ENCODE results near the gene CYP24A1.
"Not testable (repeated sequence)": the region's sequence is repeated elsewhere in the genome, so short reads cannot be mapped to it uniquely, and the experiment has no call there.

The CYP24A1 gene

GRCh38 chr20:54132612-54133433 lies 41.0 kb downstream of the CYP24A1 start:
- no peak for DNase-seq

GRCh38 chr20:54131675-54132611 lies 41.8 kb downstream of the CYP24A1 start:
- DNase-seq: no peak

DNA sequence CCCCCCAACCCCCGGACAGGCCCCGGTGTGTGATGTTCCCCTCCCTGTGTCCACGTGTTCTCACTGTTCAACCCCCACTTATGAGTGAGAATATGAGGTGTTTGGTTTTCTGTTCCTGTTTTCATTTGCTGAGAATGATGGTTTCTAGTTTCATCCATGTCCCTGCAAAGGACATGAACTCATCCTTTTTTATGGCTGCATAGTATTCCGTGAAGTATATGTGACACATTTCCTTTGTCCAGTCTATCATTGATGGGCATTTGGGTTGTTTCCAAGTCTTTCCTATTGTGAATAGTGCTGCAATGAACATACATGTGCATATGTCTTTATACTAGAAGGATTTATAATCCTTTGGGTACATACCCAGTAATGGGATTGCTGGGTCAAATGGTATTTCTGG lies 42.7 kb downstream of the CYP24A1 start:
- not testable (repeated sequence) for DNase-seq

DNA sequence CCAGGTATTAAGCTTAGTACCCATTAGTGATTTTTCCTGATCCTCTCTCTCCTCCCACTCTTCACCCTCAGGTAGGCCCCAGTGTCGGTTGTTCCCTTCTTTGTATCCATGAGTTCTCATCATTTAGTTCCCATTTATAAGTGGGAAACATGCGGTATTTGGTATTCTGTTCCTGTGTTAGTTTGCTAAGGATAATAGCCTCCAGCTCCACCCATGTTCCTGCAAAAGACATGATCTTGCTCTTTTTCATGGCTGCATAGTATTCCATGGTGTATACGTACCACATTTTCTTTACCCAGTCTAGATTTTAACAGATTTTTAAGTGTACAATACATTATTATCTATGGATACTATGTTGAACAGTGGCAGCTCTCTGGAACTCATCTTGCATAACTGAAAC lies 44.4 kb downstream of the CYP24A1 start:
- no peak for DNase-seq

DNA sequence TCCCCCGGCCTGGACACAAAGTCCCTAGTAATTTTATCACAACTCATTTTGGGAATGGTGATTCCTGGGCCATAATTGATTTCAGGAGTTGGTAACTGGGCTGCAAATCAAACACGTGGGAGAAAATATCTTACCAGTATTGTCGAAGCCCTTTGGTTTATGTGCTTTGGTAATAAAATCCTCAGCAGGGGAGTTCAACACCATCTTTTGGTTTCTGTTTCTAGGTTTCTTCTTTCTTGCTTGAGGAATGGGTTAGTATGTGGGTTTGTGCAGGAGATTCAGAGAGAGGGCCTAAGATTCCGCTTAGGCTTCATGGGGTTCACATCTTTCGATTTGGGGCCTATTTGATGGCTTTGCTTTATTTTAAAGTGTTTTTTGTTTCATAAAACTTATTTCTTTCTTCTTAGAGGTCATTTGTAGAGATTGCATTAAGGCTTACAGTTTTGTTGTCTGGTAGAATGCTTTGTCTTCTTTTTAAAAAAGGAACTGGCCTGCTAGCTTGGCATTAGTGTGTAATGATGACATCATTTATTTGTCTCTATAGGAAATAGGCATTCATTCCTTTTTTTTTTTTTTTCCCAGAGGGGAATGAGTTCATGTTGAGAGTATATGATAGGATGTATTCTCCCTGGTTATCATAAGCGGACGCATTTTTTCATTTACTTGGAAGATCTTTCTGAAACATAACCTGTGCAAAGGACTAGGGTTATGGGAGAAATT lies 45.8 kb downstream of the CYP24A1 start:
- no peak for DNase-seq

DNA sequence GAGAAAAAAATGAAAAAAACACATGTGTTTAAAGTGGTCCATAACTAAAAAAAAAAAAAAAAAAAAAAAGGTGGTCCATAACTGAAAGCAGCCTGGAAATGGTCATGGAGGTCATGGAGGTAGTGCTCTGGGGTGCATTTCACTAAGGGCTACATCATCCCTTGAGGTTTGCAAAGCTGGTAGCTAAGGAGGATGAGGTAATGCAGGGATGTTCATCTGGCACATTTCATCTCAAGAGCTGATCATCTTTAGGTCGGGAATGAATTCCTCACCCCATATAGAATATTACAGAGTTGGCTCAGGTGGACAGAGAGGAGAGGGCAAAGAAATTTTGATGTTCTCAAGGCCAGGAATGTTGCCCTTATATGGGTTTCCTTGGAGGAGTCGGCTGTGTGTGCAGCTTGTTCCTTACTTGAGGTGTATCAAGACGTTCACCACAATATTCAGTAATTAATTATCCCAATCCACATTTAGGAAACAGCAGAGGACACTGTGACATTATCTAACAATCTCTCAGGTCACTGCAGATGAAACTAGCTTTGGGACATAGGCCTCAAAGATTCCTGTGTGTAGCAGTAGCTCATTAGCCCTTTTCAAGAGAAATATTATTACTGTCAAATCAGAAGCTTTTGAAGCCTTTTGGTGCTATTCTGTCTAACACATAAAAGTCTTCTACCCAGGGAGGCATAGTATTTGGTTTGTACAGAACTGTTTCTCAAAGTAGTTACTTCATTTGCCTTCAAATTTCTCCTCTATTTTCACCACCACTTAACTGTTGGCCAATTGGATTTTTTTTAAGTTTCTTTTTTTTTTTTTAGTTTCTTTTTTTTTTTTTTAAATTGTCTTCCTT lies 46.8 kb downstream of the CYP24A1 start:
- no peak for DNase-seq

DNA sequence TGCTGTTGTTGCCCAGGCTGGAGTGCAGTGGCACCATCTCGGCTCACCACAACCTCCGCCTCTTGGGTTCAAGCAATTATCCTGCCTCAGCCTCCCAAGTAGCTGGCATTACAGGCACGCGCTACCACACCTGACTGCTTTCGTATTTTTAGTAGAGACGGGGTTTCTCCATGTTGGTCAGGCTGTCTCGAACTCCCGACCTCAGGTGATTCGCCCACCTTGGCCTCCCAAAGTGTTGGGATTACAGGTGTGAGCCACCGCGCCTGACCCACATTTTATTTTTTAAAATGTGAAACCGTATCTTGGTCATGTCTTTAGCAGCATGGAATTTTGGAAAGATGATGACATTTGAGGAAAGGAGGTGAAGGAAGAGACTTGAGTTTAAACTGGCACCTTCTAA lies 47.5 kb downstream of the CYP24A1 start:
- DNase-seq: not testable (repeated sequence)

- no peak for DNase-seq
Measured at GRCh38 chr20:54123587-54124180, 50.1 kb downstream of the CYP24A1 start.

- DNase-seq: no peak
Measured at GRCh38 chr20:54122681-54123586, 50.9 kb downstream of the CYP24A1 start.

GRCh38 chr20:54122189-54122588 lies 51.6 kb downstream of the CYP24A1 start:
- DNase-seq: no peak

- DNase-seq: no peak
Measured at GRCh38 chr20:54119744-54120143, 54.0 kb downstream of the CYP24A1 start.

- no peak for DNase-seq
Measured at GRCh38 chr20:54118220-54119001, 55.4 kb downstream of the CYP24A1 start.

DNA sequence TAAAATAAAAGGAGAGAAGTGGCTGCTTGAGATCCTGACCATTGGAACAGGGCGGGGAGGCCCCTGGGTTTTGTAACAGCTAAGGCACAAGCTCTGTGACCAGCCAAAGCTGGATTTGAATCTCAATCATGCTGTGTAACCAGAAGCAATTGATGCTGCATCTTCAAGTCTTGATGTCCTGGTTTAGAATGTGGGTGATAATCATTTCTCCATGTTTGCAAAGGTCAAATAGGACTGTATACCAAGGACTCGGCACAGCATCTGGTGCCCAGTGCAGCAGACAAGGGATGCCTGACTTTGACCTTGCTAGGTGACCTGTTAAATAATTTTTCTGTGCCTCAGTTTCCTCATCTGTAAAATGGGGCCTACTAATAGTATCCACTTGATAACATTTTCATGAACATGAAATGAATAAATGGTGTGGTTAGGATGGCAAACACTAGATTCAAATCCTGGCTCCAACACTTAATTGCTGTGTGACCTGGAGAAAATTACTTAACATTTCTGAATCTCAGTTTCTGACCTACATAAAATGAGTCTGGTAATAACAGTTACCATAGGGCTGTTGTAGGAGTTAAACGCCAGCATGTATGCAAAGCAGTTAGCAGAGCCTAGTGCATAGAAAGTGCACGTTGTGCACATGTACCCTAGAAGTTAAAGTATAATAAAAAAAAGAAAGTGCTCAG lies 57.1 kb downstream of the CYP24A1 start:
- DNase-seq: no peak

- no peak for DNase-seq
Measured at GRCh38 chr20:54115172-54115854, 58.5 kb downstream of the CYP24A1 start.

GRCh38 chr20:54114109-54114508 lies 59.7 kb downstream of the CYP24A1 start:
- no peak for DNase-seq

DNA sequence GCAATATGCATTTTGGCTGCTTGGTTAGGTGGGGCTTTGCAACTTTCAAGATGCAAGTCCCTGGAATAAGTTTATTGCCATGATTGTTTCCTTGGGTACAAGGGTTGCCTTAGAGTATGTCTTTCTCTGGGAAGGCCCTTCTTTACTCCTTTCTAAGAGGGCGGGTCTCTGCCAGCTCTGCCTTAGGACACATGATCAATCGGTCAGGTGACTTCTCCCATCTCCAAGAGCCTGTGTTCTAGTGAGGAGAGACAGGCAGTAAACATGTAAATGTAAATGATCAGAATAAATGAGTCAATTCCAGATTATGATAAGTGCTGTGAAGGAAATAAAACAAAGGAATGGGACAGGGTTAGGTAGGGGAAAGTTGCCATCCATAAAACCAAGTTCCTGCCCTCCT lies 60.2 kb downstream of the CYP24A1 start:
- no peak for DNase-seq

GRCh38 chr20:54112221-54112884 lies 61.4 kb downstream of the CYP24A1 start:
- no peak for DNase-seq

DNA sequence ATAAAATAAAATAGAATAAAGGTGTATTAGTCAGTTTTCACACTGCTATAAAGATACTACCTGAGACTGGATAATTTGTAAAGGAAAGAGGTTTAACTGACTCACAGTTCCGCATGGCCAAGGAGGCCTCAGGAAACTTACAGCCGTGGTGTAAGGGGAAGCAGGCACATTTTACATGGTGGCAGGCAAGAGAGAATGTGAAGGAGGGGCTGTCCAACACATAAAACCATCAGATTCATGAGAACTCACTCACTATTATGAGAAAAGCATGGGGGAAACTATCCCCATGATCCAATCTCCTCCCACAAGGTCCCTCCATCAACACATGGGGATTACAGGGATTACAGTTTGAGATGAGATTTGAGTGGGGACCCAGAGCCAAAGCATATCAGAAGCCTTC lies 62.3 kb downstream of the CYP24A1 start:
- no peak for DNase-seq
